Measurements from ENCODE around the gene MAGI1.

Gene MAGI1

DNA sequence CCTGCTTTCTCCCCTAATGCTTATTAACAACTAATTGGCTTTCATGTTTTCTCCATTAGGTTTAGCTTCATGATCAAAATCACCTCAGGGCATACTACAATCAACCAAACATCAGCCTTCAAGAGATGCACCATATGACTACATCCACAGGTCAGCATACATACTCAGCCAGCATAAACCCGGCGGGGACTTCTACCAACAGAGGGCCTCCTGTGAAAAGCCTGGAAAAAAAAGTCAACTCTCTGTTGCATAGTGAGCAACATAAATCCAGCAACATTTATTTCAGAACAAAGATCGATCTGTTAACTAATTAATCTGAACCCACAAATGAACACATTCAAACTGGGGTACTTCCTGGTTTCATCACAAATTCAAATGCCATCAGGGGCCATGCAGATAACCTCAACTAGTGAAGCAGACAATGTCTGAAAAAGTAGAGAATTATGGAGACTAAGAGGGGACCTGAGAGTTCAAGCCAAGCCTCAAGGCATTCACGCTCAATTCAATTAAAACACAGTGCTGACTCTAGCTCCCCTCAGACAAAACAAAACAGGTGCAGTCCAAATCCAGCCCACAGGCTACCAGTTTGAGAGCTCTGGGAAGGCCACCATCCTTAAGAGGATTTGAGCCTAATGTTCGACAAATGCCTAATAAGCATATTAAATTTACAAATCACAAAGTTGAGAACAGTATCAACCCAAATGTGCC is 124.5 kb downstream of the MAGI1 start:
- H3K9me2 ChIP-seq (replicated peaks; ENCODE audit: insufficient read depth, low read length), result no peaks in the 10 kb centered on the region
- no peak overlapping the region for H3K4me3 ChIP-seq (ENCODE audit: insufficient read depth, low read length, poor library complexity, severe bottlenecking)
- no peak overlapping the region for H3K27ac ChIP-seq (ENCODE audit: low read depth, low read length)
- no peaks in the 10 kb centered on the region for H3F3A ChIP-seq (ENCODE audit: insufficient read depth)
- no peak overlapping the region for H2AFZ ChIP-seq (ENCODE audit: low read depth, low read length, severe bottlenecking)
- no peaks in the 10 kb centered on the region for H3K27me3 ChIP-seq (ENCODE audit: low read length)
- H3K4me2 ChIP-seq (ENCODE audit: low read depth, low read length, poor library complexity, severe bottlenecking), result no peak overlapping the region
- H3K9ac ChIP-seq (ENCODE audit: low read length), result no peak overlapping the region
- no peaks in the 10 kb centered on the region for H4K20me1 ChIP-seq (ENCODE audit: low read depth, low read length)
- TF ChIP-seq, protein P1, sequence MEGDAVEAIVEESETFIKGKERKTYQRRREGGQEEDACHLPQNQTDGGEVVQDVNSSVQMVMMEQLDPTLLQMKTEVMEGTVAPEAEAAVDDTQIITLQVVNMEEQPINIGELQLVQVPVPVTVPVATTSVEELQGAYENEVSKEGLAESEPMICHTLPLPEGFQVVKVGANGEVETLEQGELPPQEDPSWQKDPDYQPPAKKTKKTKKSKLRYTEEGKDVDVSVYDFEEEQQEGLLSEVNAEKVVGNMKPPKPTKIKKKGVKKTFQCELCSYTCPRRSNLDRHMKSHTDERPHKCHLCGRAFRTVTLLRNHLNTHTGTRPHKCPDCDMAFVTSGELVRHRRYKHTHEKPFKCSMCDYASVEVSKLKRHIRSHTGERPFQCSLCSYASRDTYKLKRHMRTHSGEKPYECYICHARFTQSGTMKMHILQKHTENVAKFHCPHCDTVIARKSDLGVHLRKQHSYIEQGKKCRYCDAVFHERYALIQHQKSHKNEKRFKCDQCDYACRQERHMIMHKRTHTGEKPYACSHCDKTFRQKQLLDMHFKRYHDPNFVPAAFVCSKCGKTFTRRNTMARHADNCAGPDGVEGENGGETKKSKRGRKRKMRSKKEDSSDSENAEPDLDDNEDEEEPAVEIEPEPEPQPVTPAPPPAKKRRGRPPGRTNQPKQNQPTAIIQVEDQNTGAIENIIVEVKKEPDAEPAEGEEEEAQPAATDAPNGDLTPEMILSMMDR (IDR thresholded peaks at IDR 0.05; ENCODE audit: insufficient read depth, low read length, poor library complexity, severe bottlenecking), result no peak
- TF ChIP-seq EZH2phosphoT487 (conservative IDR thresholded peaks at IDR 0.05; ENCODE audit: low read length), result no peak
- no peaks in the 10 kb centered on the region for H3K36me3 ChIP-seq (ENCODE audit: low read length)
- H3K79me2 ChIP-seq (ENCODE audit: insufficient read depth, low read length), result no peaks in the 10 kb centered on the region
- H3K9me3 ChIP-seq (ENCODE audit: insufficient read depth, low read length), result no peaks in the 10 kb centered on the region

DNA sequence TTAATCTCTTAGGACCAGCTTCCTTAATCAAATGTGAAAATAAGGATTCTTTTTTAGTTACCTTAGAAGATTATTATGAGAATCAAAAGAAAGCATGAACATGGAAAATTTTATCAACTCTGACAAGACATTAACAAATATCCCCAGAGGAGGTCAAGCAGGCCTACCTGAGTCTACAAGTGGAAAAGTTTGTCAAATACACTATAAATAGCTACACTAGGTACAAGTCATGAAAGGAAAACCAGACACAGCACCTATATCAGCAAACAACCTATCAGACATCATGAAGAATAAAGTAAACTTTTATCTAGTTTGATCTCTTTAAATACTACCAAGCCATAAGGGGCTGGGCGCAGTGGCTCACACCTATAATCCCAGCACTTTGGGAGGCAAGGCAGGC is 126.1 kb downstream of the MAGI1 start:
- no peak for TF ChIP-seq EZH2phosphoT487 (conservative IDR thresholded peaks at IDR 0.05; ENCODE audit: low read length)
- TF ChIP-seq, protein P1 (IDR thresholded peaks at IDR 0.05; ENCODE audit: insufficient read depth, low read length, poor library complexity, severe bottlenecking), result no peak
- H3K4me2 ChIP-seq (ENCODE audit: low read depth, low read length, poor library complexity, severe bottlenecking), result no peak overlapping the region
- no peak overlapping the region for H3K27ac ChIP-seq (ENCODE audit: low read depth, low read length)
- no peaks in the 10 kb centered on the region for H3K36me3 ChIP-seq (ENCODE audit: low read length)
- H2AFZ ChIP-seq (ENCODE audit: low read depth, low read length, severe bottlenecking), result no peak overlapping the region
- H3K9me3 ChIP-seq (ENCODE audit: insufficient read depth, low read length), result no peaks in the 10 kb centered on the region
- H3K27me3 ChIP-seq (ENCODE audit: low read length), result no peaks in the 10 kb centered on the region
- no peaks in the 10 kb centered on the region for H3F3A ChIP-seq (ENCODE audit: insufficient read depth)
- no peaks in the 10 kb centered on the region for H4K20me1 ChIP-seq (ENCODE audit: low read depth, low read length)
- no peak overlapping the region for H3K4me3 ChIP-seq (ENCODE audit: insufficient read depth, low read length, poor library complexity, severe bottlenecking)
- no peak overlapping the region for H3K9ac ChIP-seq (ENCODE audit: low read length)
- no peaks in the 10 kb centered on the region for H3K79me2 ChIP-seq (ENCODE audit: insufficient read depth, low read length)
- no peaks in the 10 kb centered on the region for H3K9me2 ChIP-seq (replicated peaks; ENCODE audit: insufficient read depth, low read length)

DNA sequence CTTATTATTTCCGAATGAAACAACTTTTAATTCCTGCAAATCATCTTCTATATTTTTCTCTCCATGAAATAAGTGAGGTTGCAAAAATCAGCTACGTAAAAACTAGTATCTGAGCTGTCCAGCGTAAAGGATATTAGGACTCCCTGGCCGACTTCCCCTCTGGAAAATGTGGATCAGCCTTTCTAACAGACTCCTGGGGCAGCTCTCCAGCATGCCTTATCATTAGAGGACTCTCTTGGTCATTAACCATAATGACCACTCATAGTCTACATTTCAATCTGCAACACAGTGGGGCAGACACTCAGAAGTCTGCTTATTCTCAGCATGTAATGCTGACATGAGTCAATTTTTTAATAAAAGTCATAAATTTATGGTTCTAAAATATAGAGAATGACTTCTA is 130.1 kb downstream of the MAGI1 start:
- no peaks in the 10 kb centered on the region for H3K79me2 ChIP-seq (ENCODE audit: insufficient read depth, low read length)
- H3K27me3 ChIP-seq (ENCODE audit: low read length), result no peaks in the 10 kb centered on the region
- H3K36me3 ChIP-seq (ENCODE audit: low read length), result no peaks in the 10 kb centered on the region
- no peak overlapping the region for H2AFZ ChIP-seq (ENCODE audit: low read depth, low read length, severe bottlenecking)
- no peak for TF ChIP-seq EZH2phosphoT487 (conservative IDR thresholded peaks at IDR 0.05; ENCODE audit: low read length)
- no peaks in the 10 kb centered on the region for H3K9me3 ChIP-seq (ENCODE audit: insufficient read depth, low read length)
- no peaks in the 10 kb centered on the region for H3K9me2 ChIP-seq (replicated peaks; ENCODE audit: insufficient read depth, low read length)
- no peaks in the 10 kb centered on the region for H4K20me1 ChIP-seq (ENCODE audit: low read depth, low read length)
- no peak overlapping the region for H3K4me2 ChIP-seq (ENCODE audit: low read depth, low read length, poor library complexity, severe bottlenecking)
- no peak overlapping the region for H3K4me3 ChIP-seq (ENCODE audit: insufficient read depth, low read length, poor library complexity, severe bottlenecking)
- no peak overlapping the region for H3K9ac ChIP-seq (ENCODE audit: low read length)
- no peak overlapping the region for H3K27ac ChIP-seq (ENCODE audit: low read depth, low read length)
- no peaks in the 10 kb centered on the region for H3F3A ChIP-seq (ENCODE audit: insufficient read depth)
